ENCODE results near the gene ELP4.

ELP4 gene

DNA sequence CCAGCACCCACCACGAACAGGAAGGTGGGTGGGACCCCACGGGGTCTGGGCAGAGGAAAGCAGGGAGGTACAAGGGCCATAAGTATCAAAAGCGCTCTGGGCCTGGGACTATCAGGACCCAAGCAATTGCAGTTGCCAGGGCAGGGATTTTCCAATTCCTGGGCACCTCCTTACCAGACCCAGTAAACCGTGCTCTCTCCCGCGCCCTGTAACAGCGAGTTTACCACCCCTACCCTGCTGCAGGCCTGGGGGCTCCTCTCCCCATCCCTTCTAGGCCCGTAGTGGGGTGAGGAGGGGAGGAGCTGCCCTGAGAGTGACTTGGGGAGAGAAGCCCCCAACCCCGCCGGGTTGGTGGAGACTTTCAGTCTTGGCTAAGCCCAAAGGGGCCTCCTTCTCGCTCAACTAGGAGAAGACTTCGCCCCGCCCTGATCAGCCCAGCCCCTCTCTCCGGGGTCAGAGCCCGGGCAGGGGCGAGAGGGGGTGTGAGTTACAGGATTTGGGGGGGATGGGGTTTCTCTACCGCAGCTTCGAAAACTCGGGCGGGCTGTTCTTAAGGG is 296.1 kb downstream of the ELP4 start:
- TF ChIP-seq, protein P1, sequence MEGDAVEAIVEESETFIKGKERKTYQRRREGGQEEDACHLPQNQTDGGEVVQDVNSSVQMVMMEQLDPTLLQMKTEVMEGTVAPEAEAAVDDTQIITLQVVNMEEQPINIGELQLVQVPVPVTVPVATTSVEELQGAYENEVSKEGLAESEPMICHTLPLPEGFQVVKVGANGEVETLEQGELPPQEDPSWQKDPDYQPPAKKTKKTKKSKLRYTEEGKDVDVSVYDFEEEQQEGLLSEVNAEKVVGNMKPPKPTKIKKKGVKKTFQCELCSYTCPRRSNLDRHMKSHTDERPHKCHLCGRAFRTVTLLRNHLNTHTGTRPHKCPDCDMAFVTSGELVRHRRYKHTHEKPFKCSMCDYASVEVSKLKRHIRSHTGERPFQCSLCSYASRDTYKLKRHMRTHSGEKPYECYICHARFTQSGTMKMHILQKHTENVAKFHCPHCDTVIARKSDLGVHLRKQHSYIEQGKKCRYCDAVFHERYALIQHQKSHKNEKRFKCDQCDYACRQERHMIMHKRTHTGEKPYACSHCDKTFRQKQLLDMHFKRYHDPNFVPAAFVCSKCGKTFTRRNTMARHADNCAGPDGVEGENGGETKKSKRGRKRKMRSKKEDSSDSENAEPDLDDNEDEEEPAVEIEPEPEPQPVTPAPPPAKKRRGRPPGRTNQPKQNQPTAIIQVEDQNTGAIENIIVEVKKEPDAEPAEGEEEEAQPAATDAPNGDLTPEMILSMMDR (IDR thresholded peaks at IDR 0.05; ENCODE audit: insufficient read depth, missing control alignments): no peak
- FAIRE-seq (no peak), DNase-seq (ENCODE audit: insufficient read length, low spot score) (no peak)

GRCh38 chr11:31806186-31806927 is 296.8 kb downstream of the ELP4 start:
- FAIRE-seq (no peak), DNase-seq (ENCODE audit: insufficient read length, low spot score) (no peak)
- TF ChIP-seq, protein P1 (IDR thresholded peaks at IDR 0.05; ENCODE audit: insufficient read depth, missing control alignments): no peak

DNA sequence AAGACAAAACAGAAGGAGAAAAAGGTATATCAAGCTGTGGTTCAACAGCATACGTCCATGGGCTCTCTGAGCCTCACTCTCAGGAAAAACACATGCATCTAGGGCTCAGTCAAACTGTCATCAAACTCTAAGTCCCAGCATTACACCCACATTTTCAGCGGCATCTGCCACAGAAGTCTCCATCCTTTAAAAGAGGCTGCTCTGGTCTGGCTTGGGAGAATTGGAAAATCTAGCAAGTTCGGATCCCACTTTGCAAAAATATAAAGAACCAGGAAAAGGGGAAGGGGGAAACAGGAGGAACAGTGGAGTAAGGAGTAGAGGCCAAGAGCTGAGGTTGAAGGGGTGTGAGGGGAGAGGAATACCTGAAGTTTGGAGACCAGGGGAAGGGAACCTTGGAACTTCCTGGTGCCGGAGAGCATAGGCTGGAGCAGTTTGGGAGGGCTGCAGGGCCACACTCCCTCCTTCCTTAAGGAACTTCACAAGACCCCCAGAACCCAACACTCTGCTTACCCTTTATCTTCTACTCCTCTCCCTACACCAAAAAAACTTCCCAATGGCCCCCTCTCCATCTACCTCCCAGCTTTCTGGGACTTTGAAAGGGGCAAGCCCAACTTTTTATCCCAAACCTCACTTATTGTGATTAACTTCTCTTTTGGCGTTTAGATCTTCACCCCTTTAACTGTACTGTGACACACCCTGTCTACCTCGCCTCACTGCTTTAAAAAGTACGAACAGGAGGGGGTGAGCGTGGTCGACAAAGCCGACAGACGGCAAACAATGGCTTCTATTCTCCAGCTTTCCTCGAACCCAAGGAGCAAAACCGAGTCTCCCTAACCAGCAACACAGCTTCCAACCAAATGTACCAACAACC is 297.6 kb downstream of the ELP4 start:
- TF ChIP-seq, protein P1 (IDR thresholded peaks at IDR 0.05; ENCODE audit: insufficient read depth, missing control alignments): no peak
- DNase-seq (ENCODE audit: insufficient read length, low spot score) (no peak), FAIRE-seq (no peak)

DNA sequence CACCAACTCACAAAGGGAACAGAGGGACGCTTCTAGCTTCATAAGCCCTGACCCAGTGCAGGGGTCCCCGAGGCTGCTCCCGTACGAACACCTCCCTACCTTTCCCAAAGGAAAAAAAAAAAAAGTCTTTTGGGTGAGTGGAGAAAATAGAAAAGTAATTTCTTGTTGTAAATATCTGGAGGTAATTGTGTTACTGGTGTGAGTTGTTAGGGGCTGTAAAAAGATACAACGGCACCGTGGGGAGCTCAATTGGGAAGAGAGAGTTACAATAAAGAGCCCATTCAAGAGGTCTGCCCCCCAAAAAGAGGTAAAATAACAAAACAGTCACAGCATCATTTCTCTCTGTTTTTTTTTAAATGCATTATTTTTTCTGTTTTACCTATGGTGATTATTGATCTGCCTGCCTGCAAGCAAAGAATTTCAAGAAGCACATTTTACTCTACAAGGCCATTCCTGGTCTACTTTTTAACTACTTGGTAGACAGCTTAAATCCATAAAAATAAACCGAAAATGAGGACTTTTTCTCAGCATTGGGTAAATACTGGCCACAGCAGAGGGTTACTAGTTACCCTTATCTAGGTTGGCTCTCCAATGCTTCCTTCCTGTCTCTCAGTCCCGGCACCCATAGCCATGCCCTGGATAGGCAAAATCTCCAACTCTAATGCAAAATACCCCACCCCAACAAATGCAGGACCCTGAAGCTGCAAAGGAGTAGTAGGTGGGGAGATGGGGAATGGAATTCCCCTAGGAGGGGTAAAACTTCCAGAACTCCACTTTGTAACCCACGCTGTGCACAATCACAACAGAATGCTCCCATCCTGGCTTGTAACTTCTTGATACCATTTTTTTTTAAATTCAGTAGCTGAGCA is 298.5 kb downstream of the ELP4 start:
- DNase-seq (ENCODE audit: insufficient read length, low spot score) (no peak), FAIRE-seq (no peak)
- TF ChIP-seq, protein P1 (IDR thresholded peaks at IDR 0.05; ENCODE audit: insufficient read depth, missing control alignments): no peak

GRCh38 chr11:31808721-31809540 is 299.4 kb downstream of the ELP4 start:
- no peak for DNase-seq (ENCODE audit: insufficient read length, low spot score)
- TF ChIP-seq, protein P1 (IDR thresholded peaks at IDR 0.05; ENCODE audit: insufficient read depth, missing control alignments): no peak
- FAIRE-seq: no peak

GRCh38 chr11:31809541-31809856 is 299.9 kb downstream of the ELP4 start:
- DNase-seq (ENCODE audit: insufficient read length, low spot score) (no peak), FAIRE-seq (no peak)
- TF ChIP-seq, protein P1 (IDR thresholded peaks at IDR 0.05; ENCODE audit: insufficient read depth, missing control alignments): no peak
